SK-N-SH treated with all-trans-retinoic acid at 6 μM for 48 hours (cell line): ENCODE results near the gene ORM1.

Experiments used
- ARNTL ChIP-seq: fragments of 450-650 bp; formaldehyde crosslinking; IDR thresholded peaks from 2 replicates; pipeline ENCODE4 v1.5.0; 2020; ENCODE audit warnings: low read depth, mild to moderate bottlenecking, moderate library complexity, borderline replicate concordance
- ISL1 ChIP-seq: fragments of 250-450 bp; sonication (Bioruptor Pico); IDR thresholded peaks from 2 replicates; pipeline ENCODE4 v2.1.2; 2022; ENCODE audit warnings: mild to moderate bottlenecking, moderate library complexity
- PATZ1 ChIP-seq: fragments of 250-450 bp; sonication (Bioruptor Pico); IDR thresholded peaks from 2 replicates; pipeline ENCODE4 v1.8.0; 2020; ENCODE audit warnings: mild to moderate bottlenecking, moderate library complexity, borderline replicate concordance
- PPARA ChIP-seq: fragments of 250-450 bp; sonication (Bioruptor Pico); IDR thresholded peaks from 2 replicates; pipeline ENCODE4 v1.5.0; 2020; ENCODE audit warnings: mild to moderate bottlenecking, borderline replicate concordance
- ZC3H10 ChIP-seq: fragments of 250-450 bp; sonication (Bioruptor Pico); IDR thresholded peaks from 2 replicates; pipeline ENCODE4 v1.5.1; 2021; ENCODE audit warnings: mild to moderate bottlenecking, moderate library complexity
- ZNF565 ChIP-seq: fragments of 450-650 bp; formaldehyde crosslinking; conservative IDR thresholded peaks from 2 replicates; pipeline ENCODE4 v1.5.0; 2020; ENCODE audit warnings: low read depth, mild to moderate bottlenecking, moderate library complexity

- TF ChIP-seq ARNTL (CRISPR knock-in tag) (no peak), PPARA (CRISPR knock-in tag) (no peak), PATZ1 (CRISPR knock-in tag) (no peak), ISL1 (no peak), ZC3H10 (CRISPR knock-in tag) (no peak), ZNF565 (CRISPR knock-in tag) (no peak)
Measured at GRCh38 chr9:114365194-114365593, 42.3 kb downstream of the ORM1 start.
